Sigmoid colon (tissue), 4 donors: ENCODE data around the gene ZNF273.
A peak's percentile ranks its signal among the peaks of the same experiment; 100 is the strongest.

Experiments
- POLR2AphosphoS5 ChIP-seq, 4 donors: sonication (generic); formaldehyde crosslinking; IDR thresholded peaks; one replicate each; pipeline ENCODE4 v1.6.1; 2017; ENCODE audit warnings: antibody characterized with exemption in 4 of 4
- TF ChIP-seq, protein P1 (sequence below), 4 experiments: fragments of 450-650 bp in 3 of 4; fragments of 200-600 bp in 1 of 4; IDR thresholded peaks; one replicate each; pipeline ENCODE4 v1.5.1; 2016 to 2019; ENCODE audit warnings: antibody characterized with exemption in 4 of 4, mild to moderate bottlenecking in 3 of 4, moderate library complexity in 2 of 4

DNA sequence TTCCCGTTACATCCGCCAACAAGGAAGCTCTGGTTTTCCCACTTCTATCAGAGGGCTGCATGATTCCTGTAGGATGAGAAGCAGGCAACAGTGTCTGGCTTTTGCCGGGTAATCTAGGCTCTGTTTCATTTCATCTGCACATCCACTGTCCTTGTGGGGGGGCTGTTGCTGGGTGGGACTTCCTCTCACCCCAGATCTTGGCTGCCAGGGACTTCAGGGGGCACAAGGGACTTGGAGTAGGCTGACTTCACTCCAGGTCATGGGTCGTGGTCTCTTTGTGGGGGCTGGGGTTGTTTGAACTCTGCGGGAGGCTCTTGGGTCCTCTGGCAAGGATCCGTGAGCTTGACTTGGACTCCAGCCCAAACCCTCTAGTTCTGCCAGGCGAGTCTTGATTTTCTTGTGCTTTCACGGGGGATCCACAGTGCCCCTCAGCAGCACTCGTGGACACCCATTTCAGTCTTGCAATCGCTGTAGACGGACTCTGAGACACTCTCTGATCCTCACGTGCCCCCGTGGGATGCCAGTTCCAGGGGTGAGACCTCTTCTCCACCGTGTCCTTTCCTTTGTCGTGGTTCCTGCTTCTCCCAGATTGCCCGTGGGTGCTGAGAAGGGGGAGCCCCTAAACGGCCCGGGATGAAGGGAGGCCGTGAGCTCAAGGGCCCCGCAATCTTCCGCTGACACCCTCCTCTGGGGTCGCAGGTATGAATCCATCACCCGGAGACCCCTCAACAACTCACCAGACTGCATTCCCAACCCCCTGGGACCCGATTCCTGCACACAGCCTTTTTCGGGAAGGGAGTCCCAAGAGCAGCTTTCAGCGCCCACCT lies 21.4 kb upstream of the ZNF273 start:
- TF ChIP-seq, protein P1, sequence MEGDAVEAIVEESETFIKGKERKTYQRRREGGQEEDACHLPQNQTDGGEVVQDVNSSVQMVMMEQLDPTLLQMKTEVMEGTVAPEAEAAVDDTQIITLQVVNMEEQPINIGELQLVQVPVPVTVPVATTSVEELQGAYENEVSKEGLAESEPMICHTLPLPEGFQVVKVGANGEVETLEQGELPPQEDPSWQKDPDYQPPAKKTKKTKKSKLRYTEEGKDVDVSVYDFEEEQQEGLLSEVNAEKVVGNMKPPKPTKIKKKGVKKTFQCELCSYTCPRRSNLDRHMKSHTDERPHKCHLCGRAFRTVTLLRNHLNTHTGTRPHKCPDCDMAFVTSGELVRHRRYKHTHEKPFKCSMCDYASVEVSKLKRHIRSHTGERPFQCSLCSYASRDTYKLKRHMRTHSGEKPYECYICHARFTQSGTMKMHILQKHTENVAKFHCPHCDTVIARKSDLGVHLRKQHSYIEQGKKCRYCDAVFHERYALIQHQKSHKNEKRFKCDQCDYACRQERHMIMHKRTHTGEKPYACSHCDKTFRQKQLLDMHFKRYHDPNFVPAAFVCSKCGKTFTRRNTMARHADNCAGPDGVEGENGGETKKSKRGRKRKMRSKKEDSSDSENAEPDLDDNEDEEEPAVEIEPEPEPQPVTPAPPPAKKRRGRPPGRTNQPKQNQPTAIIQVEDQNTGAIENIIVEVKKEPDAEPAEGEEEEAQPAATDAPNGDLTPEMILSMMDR (IDR thresholded peaks at IDR 0.05), result no peak
- TF ChIP-seq POLR2AphosphoS5 (IDR thresholded peaks at IDR 0.05), result peak in 3 of 4 donors; percentile 60 to 67 (median 60)
